Stimulated activated CD4-positive, alpha-beta T cell treated with anti-CD3 and anti-CD28 coated beads, Interleukin-1b, Interleukin-23, amount 100 ng/mL, for 4 hours (primary cell): Measurements from ENCODE around the gene PLIN3.
"Not testable (repeated sequence)": the region's sequence is repeated elsewhere in the genome, so short reads cannot be mapped to it uniquely, and the experiment has no call there.

ENCODE experiments used
- DNase-seq, 2 donors: peaks; one replicate each; pipeline ENCODE4 v3.0.0-alpha.2; 2020; ENCODE audit warnings: low read depth in 2 of 2

The PLIN3 gene

GRCh38 chr19:4891066-4891465 lies 23.6 kb upstream of the PLIN3 start:
- DNase-seq: no peak

- DNase-seq: no peak
Observed at GRCh38 chr19:4889034-4889815, 21.8 kb upstream of the PLIN3 start.

- DNase-seq: not testable (repeated sequence)
Observed at GRCh38 chr19:4887803-4888202, 20.3 kb upstream of the PLIN3 start.

GRCh38 chr19:4884993-4885392 lies 17.5 kb upstream of the PLIN3 start:
- not testable (repeated sequence) for DNase-seq

GRCh38 chr19:4882874-4883273 lies 15.4 kb upstream of the PLIN3 start:
- DNase-seq: not testable (repeated sequence)

GRCh38 chr19:4879041-4879440 lies 11.6 kb upstream of the PLIN3 start:
- no peak for DNase-seq

- DNase-seq: no peak
Observed at GRCh38 chr19:4878491-4878968, 11.1 kb upstream of the PLIN3 start.

GRCh38 chr19:4877753-4878490 lies 10.5 kb upstream of the PLIN3 start:
- no peak for DNase-seq

- no peak for DNase-seq
Observed at GRCh38 chr19:4873930-4874329, 6.5 kb upstream of the PLIN3 start.

- no peak for DNase-seq
Observed at GRCh38 chr19:4871711-4872110, 4.2 kb upstream of the PLIN3 start.

GRCh38 chr19:4870025-4870700 lies 2.7 kb upstream of the PLIN3 start:
- no peak for DNase-seq

- no peak for DNase-seq
Observed at GRCh38 chr19:4868286-4868834, 893 bp upstream of the PLIN3 start.

- DNase-seq: peak; percentile 41 to 49
Observed at GRCh38 chr19:4866595-4867424, 657 bp downstream of the PLIN3 start.

GRCh38 chr19:4861147-4861546 lies 6.3 kb downstream of the PLIN3 start:
- no peak for DNase-seq

GRCh38 chr19:4859697-4860096 lies 7.8 kb downstream of the PLIN3 start:
- no peak for DNase-seq

GRCh38 chr19:4856468-4856867 lies 11.0 kb downstream of the PLIN3 start:
- DNase-seq: not testable (repeated sequence)

GRCh38 chr19:4853506-4853905 lies 14.0 kb downstream of the PLIN3 start:
- DNase-seq: not testable (repeated sequence)

- DNase-seq: no peak
Observed at GRCh38 chr19:4852484-4852883, 15.0 kb downstream of the PLIN3 start.

GRCh38 chr19:4851551-4852290 lies 15.7 kb downstream of the PLIN3 start:
- DNase-seq: peak; percentile 73 to 82

- DNase-seq: no peak
Observed at GRCh38 chr19:4849019-4849418, 18.4 kb downstream of the PLIN3 start.
